SK-N-SH (cell line): ENCODE results near the gene SYT17.

ENCODE experiments used
- EP300 ChIP-seq, 2 experiments: IDR thresholded peaks; 2 replicates each; pipeline versions ENCODE4 v1.4.0 to v1.6.1; 2012; ENCODE audit warnings: borderline replicate concordance in 1 of 2, low read depth in 1 of 2, low read length in 1 of 2
- EZH2phosphoT487 ChIP-seq: fragments of 200-600 bp; sonication (generic); IDR thresholded peaks from 2 replicates; pipeline ENCODE4 v1.6.1; 2017; ENCODE audit warnings: low read depth, mixed run types, mild to moderate bottlenecking, antibody characterized with exemption, moderate library complexity, borderline replicate concordance
- GABPA ChIP-seq: IDR thresholded peaks from 2 replicates; pipeline ENCODE4 v1.4.0; 2012; ENCODE audit warnings: low read depth, mild to moderate bottlenecking
- GATA2 ChIP-seq: sonication (generic); formaldehyde crosslinking; IDR thresholded peaks from 2 replicates; pipeline ENCODE4 v1.5.0; 2020; ENCODE audit warnings: mild to moderate bottlenecking, missing genetic modification reagents
- IRF3 ChIP-seq: fragments of 150-350 bp; IDR thresholded peaks from 2 replicates; pipeline ENCODE4 v1.6.1; 2016; ENCODE audit warnings: mild to moderate bottlenecking, low read depth, low read length
- MEF2A ChIP-seq: IDR thresholded peaks from 2 replicates; pipeline ENCODE4 v1.4.0; 2012; ENCODE audit warnings: low read depth, borderline replicate concordance
- POLR2AphosphoS5 ChIP-seq: IDR thresholded peaks from 2 replicates; pipeline ENCODE4 v1.6.1; 2012; ENCODE audit warnings: low read depth, low read length
- RFX5 ChIP-seq: IDR thresholded peaks from 2 replicates; pipeline ENCODE4 v1.6.1; 2012; ENCODE audit warnings: mild to moderate bottlenecking, improper control_type of control experiment, low read length
- SIN3A ChIP-seq: IDR thresholded peaks from 2 replicates; pipeline ENCODE4 v1.6.1; 2012; ENCODE audit warnings: low read depth, mild to moderate bottlenecking, low read length, moderate library complexity, borderline replicate concordance
- SMC3 ChIP-seq: IDR thresholded peaks from 2 replicates; pipeline ENCODE4 v1.6.1; 2012; ENCODE audit warnings: low read depth, low read length, improper control_type of control experiment
- USF1 ChIP-seq: IDR thresholded peaks from 2 replicates; pipeline ENCODE4 v1.4.0; 2012; ENCODE audit warnings: low read depth, borderline replicate concordance
- YY1 ChIP-seq: IDR thresholded peaks from 2 replicates; pipeline ENCODE4 v1.4.0; 2012; ENCODE audit warnings: low read depth, mild to moderate bottlenecking
- ZBTB33 ChIP-seq: IDR thresholded peaks from 2 replicates; pipeline ENCODE4 v1.4.0; 2012; ENCODE audit warnings: low read depth, borderline replicate concordance
- TF ChIP-seq, protein P1 (sequence below): fragments of 200-600 bp; sonication (generic); IDR thresholded peaks from 2 replicates; pipeline ENCODE4 v1.6.1; 2017; ENCODE audit warnings: antibody characterized with exemption, mild to moderate bottlenecking, moderate library complexity

GRCh38 chr16:19203374-19203966 is 35.4 kb downstream of the SYT17 start:
- TF ChIP-seq RFX5: no peak
- TF ChIP-seq SIN3A: no peak
- no peak for TF ChIP-seq EP300 (IDR thresholded peaks at IDR 0.05; ENCODE audit: borderline replicate concordance in 1 of 2, low read depth in 1 of 2, low read length in 1 of 2)
- TF ChIP-seq, protein P1, sequence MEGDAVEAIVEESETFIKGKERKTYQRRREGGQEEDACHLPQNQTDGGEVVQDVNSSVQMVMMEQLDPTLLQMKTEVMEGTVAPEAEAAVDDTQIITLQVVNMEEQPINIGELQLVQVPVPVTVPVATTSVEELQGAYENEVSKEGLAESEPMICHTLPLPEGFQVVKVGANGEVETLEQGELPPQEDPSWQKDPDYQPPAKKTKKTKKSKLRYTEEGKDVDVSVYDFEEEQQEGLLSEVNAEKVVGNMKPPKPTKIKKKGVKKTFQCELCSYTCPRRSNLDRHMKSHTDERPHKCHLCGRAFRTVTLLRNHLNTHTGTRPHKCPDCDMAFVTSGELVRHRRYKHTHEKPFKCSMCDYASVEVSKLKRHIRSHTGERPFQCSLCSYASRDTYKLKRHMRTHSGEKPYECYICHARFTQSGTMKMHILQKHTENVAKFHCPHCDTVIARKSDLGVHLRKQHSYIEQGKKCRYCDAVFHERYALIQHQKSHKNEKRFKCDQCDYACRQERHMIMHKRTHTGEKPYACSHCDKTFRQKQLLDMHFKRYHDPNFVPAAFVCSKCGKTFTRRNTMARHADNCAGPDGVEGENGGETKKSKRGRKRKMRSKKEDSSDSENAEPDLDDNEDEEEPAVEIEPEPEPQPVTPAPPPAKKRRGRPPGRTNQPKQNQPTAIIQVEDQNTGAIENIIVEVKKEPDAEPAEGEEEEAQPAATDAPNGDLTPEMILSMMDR: no peak
- no peak for TF ChIP-seq SMC3
- no peak for TF ChIP-seq POLR2AphosphoS5
- no peak for TF ChIP-seq IRF3
- no peak for TF ChIP-seq GABPA
- no peak for TF ChIP-seq USF1
- no peak for TF ChIP-seq GATA2 (CRISPR knock-in tag)
- no peak for TF ChIP-seq ZBTB33
- TF ChIP-seq EZH2phosphoT487: no peak
- no peak for TF ChIP-seq MEF2A
- no peak for TF ChIP-seq YY1
